CD4-positive, alpha-beta T cell treated with Interleukin-6 at 100 ng/mL for 8 hours (primary cell): ENCODE data around the gene CRYBG2.
"Not testable (repeated sequence)": the region's sequence is repeated elsewhere in the genome, so short reads cannot be mapped to it uniquely, and the experiment has no call there.

Experiments
- DNase-seq: peaks from one replicate; pipeline ENCODE4 v3.0.0-alpha.2; 2020; ENCODE audit warnings: mixed read lengths, low spot score

CRYBG2 gene

DNA sequence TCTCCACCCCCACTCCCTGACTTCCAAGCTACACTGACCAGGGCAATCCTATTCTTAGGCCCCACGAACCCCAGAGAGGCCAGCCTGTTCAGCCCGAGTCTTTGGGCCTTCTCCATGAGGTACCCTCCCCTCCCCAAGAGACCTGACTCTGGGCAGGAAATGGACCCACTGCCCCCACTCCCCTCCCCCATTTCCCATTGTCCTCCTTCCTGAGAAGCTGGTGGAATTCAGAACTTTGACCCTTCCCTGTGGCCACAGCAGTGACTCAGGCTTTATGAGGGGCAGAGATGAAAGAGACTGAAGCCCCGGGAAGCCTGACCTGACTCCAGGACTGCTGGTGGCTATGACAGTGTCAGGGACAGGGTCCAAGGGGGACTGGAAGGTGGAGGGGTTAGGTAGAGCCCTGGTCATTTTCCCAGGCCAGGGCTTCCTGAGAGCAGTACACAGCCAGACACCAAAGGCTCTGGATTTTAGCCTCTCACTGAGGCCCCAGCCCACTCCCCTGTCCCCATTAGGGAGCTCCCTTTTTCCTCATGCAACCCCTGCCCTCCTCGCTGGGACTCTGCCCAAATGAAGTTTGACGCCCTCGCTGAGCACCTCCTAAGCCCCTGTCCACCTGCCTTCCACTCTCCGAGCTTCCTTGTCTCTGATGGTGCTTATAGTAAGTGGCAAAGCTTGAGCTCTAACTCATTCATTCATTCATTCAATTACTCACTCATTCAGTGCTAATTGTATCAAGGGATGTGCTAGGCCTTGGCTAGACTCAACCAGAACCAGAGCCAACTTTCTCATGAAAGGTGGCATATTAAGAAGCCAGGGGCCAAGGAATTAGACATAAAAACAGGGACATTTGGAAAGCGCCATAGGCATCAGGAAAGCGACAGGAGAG lies 3.0 kb downstream of the CRYBG2 start:
- DNase-seq: no peak

- DNase-seq: no peak
These were observed 3.6 kb downstream of the CRYBG2 start for GRCh38 chr1:26350343-26350700.

DNA sequence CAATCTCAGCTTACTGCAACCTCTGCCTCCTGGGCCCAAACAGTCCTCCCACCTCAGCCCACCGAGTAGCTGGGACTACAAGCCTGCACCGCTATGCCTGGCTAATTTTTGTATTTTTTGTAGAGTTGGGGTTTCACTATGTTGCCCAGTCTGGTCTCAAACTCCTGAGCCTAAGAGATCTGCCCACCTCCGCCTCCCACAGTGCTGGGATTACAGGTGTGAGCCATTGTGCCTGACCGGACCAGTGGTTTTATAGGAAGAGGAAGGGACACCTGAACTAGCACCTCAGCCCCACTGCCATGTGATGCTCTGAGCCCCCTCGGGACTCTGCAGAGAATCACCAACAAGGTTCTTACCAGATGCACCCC lies 4.1 kb downstream of the CRYBG2 start:
- no peak for DNase-seq

- no peak for DNase-seq
These were observed 4.6 kb downstream of the CRYBG2 start for GRCh38 chr1:26349188-26349876.

DNA sequence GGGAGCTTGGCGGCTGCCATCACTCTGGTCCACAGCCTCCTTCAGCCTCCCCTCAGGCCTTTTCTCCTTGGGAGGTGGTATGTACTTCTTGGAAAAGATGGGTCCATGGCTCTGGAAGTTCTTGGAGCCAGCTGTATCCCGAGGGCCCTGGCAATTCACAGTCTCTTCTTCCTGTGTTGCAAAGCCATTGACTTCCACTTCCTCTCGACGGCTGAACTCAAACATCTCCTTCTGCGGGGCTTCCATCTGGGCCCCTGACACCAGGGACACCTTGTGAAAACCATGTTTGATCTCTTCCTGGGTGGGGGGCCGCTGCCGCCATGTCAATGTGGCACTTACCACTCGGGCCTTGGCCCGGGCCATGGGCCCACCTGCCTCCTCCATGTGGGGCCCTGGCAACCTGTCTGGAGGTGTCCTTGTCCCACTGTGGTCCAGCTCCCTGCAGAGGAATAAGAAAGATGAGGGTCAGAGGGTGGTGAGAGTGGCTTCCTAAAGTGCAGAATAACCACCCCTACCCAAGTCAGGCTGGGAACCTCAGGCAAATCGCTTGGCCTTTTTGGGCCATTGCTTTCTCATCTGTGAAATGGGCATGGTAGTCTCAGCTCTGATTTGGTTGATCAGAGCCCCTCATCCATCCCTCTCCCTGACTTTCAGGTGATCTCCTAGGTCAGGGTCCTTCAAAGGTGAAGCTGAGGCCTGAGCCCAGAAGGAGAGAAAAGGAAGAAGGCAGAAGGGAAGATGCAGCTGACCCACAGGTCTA lies 7.5 kb downstream of the CRYBG2 start:
- no peak for DNase-seq

DNA sequence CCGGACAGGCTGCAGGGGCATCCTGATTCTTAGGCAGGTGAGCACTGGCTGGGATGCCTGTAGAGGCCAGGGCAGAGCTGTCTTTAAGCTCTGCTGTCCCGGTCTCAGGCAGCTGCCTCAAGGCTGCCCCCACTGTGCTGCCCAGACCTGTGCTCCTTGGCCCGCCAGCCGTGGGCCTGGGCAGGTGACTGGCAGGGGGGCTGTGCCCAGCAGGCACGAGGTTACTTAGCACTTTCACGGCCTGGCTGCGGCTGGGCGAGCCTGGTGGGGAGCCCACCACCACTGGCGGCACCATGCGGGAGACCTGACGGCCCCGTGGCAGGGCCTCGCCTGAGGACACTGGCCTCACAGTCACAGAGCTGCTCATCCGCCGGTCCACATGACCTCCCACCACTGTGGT lies 8.2 kb downstream of the CRYBG2 start:
- DNase-seq: no peak

DNA sequence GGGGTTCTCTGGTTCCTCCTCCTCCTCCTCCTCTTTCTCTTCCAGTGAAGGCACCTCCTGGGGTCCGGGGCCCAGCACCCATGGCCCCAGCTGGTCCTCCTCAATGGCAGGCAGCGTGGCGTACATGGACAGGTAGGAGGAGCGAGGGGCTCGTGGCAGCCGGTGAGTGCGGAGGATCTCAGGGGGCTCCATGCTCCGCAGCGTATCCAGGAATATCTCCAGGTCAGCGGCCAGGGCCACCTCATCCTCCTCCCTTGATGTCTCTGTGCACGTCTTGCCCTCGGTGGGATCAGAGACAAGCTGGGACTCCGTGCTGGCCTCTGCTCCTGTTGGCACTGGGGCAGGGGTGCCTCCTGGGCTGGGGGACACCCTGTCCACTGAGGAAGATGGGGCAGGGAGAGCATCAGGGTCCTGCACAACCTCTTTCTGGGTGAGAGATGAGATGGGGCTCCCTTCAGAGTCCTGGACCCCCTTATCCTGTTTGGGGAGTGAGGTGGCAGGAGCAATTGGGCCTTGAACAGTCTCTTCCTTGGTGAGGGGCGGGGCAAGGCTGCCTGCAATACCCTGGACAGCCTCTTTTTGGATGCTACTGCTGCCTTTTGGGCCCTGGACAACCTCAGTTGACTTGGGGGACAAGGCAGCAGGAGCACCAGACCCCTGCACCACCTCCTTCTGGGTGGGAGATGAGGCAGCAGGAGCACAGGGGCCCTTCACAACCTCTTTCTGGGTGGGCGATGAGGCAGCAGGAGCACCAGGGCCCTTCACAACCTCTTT lies 9.6 kb downstream of the CRYBG2 start:
- DNase-seq: no peak

- DNase-seq: no peak
These were observed 13.9 kb downstream of the CRYBG2 start for GRCh38 chr1:26340047-26340481.

DNA sequence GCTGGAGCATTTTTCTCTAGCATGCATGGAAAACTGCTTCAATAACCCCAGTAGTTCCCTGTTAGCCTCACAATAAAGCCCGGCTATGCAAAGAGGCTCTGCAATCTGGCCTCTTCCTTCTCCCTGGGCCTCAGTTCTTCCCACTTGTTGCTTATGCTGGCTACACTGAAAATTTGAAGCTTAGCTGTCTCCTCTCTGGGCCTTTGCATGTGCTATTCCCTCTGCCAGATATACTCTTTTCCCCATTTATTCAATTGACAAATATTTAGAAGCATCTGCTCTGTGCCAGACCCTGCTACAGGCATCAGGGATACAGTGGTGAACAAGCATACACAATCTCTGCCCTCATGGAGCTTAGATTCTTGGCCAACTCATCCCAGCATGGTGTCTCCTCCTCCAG lies 15.3 kb downstream of the CRYBG2 start:
- no peak for DNase-seq

- DNase-seq: no peak
These were observed 16.3 kb downstream of the CRYBG2 start for GRCh38 chr1:26337625-26338024.

GRCh38 chr1:26337206-26337535 lies 16.8 kb downstream of the CRYBG2 start:
- DNase-seq: no peak

- peak; percentile 90 for DNase-seq
These were observed 17.3 kb downstream of the CRYBG2 start for GRCh38 chr1:26336477-26337205.

GRCh38 chr1:26335774-26336476 lies 18.0 kb downstream of the CRYBG2 start:
- DNase-seq: no peak

- DNase-seq: not testable (repeated sequence)
These were observed 20.6 kb downstream of the CRYBG2 start for GRCh38 chr1:26333312-26333711.

DNA sequence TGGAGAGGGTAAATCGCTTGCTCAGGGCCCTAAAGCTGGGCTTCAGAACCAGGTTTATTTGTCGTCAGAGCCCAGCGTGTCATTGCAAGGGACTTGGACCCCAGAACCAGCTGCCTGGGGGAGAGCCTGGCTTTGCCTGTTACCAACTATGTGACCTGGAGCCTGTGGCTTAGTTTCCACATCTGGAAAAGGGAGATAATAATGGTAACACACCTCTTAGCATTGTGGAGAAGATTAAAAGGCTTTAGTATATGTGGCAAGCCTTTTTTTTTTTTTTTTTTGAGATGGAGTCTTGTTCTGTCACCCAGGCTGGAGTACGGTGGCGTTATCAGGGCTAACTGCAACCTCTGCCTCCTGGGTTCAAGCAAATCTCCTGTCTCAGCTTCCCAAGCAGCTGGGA lies 23.7 kb downstream of the CRYBG2 start:
- no peak for DNase-seq

GRCh38 chr1:26329380-26329779 lies 24.6 kb downstream of the CRYBG2 start:
- not testable (repeated sequence) for DNase-seq

DNA sequence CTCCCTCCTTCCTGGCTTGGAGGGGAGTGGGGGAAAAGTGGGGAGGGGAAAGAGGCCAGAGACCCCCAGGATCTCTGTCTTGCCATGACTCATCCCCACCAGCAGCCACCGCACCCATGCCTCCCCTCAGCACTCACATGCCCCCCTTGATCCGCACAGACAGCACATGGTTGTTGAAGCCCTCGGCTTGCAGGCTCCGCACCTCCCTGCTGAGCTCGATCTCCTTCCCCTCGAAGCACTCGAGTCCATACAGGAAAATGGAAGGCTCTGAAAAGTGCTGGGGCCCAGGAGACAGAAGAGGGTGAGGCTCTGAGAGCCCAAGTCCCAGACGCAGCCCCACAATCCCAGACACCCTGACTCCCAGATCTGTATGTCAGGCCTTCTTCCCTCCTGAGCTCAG lies 25.3 kb downstream of the CRYBG2 start:
- no peak for DNase-seq

GRCh38 chr1:26327956-26328362 lies 26.0 kb downstream of the CRYBG2 start:
- DNase-seq: no peak

DNA sequence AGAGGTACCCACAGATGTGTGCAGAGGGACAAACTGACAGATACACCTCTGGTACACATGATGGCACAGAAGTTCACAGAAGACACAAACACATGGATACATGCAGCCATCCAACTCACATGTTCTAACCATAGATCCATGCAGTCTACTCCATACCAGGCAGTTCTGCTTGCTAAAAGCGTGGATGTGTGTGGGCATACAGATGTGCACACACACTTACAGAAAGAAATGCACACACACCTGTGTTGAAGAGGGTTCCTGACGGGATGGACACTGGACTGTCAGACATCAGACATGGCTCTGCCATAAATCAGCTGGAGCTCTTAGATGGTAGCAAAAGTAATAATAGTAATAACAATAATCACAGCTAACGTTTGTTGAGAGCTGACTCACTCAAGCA lies 29.4 kb downstream of the CRYBG2 start:
- no peak for DNase-seq

- no peak for DNase-seq
These were observed 30.5 kb downstream of the CRYBG2 start for GRCh38 chr1:26323382-26323781.

GRCh38 chr1:26322042-26322331 lies 31.9 kb downstream of the CRYBG2 start:
- no peak for DNase-seq
